GM12801 (cell line): ENCODE data around the gene PTPN5.

ENCODE experiments used
- CTCF ChIP-seq: IDR thresholded peaks from one replicate; pipeline ENCODE4 v1.5.1; 2011; ENCODE audit warnings: control low read depth; ENCODE audit not compliant: insufficient read length; ENCODE audit errors: extremely low read depth

The PTPN5 gene

GRCh38 chr11:18706330-18707243, 85.0 kb downstream of the PTPN5 start:
- TF ChIP-seq CTCF: no peak

GRCh38 chr11:18705651-18706281, 85.8 kb downstream of the PTPN5 start:
- TF ChIP-seq CTCF: no peak

GRCh38 chr11:18704698-18705097, 86.9 kb downstream of the PTPN5 start:
- no peak for TF ChIP-seq CTCF

- no peak for TF ChIP-seq CTCF
These were observed 87.5 kb downstream of the PTPN5 start for GRCh38 chr11:18704045-18704645.

GRCh38 chr11:18703001-18703763, 88.4 kb downstream of the PTPN5 start:
- TF ChIP-seq CTCF: no peak

GRCh38 chr11:18701614-18702216, 89.9 kb downstream of the PTPN5 start:
- TF ChIP-seq CTCF: no peak

- TF ChIP-seq CTCF: no peak
These were observed 90.7 kb downstream of the PTPN5 start for GRCh38 chr11:18700872-18701271.
